Naive thymus-derived CD4-positive, alpha-beta T cell (primary cell): ENCODE data around the gene CRADD. TPM values are rescaled to one million over a fixed set of nuclear protein-coding genes. Genes with fewer than 3 reads are reported as not detected.
"Not testable (repeated sequence)": the region's sequence is repeated elsewhere in the genome, so short reads cannot be mapped to it uniquely, and the experiment has no call there.

Source experiments
- ATAC-seq: fragments of 150-1000 bp; cut with Tn5 transposase; 2 replicates; pipeline ENCODE4 v1.10.0; 2021; ENCODE audit warnings: mild to moderate bottlenecking, moderate library complexity
- CTCF ChIA-PET: fragments of 350-600 bp; sonication (Branson Sonifier 250); formaldehyde crosslinking; loops from one replicate; lab custom pipeline; 2021; ENCODE audit warnings: antibody characterized with exemption; lab: Charles Lee
- POLR2A ChIA-PET: fragments of 350-600 bp; sonication (Branson Sonifier 250); formaldehyde crosslinking; loops from one replicate; lab custom pipeline; 2021; ENCODE audit warnings: antibody characterized with exemption, inconsistent platforms; lab: Charles Lee
- DNase-seq, 9 donors: peaks; one replicate each; pipeline versions ENCODE4 v3.0.0 to v3.0.0-alpha.2; 2020 to 2022; ENCODE audit warnings: mixed read lengths in 1 of 9
- H3K27ac ChIP-seq: one replicate; pipeline ENCODE4 v1.7.0; 2013; ENCODE audit warnings: mild to moderate bottlenecking, low read depth, low read length, moderate library complexity
- H3K27me3 ChIP-seq, 2 donors: one replicate each; pipeline ENCODE4 v1.7.0; 2013; ENCODE audit warnings: low read length in 2 of 2, mild to moderate bottlenecking in 2 of 2, moderate library complexity in 2 of 2; ENCODE audit not compliant: control insufficient read depth in 2 of 2, insufficient read depth in 2 of 2
- H3K36me3 ChIP-seq, 3 experiments: 1 replicate in 2 of 3; 2 replicates in 1 of 3; pipeline ENCODE4 v1.7.0; 2013; ENCODE audit warnings: low read length in 3 of 3, mild to moderate bottlenecking in 3 of 3, moderate library complexity in 1 of 3; ENCODE audit not compliant: insufficient read depth in 3 of 3, control insufficient read depth in 2 of 3
- H3K4me1 ChIP-seq, 2 donors: one replicate each; pipeline ENCODE4 v1.7.0; 2013; ENCODE audit warnings: low read length in 2 of 2, mild to moderate bottlenecking in 2 of 2, moderate library complexity in 1 of 2; ENCODE audit not compliant: control insufficient read depth in 2 of 2, insufficient read depth in 2 of 2
- H3K4me3 ChIP-seq: 2 replicates; pipeline ENCODE4 v1.7.0; 2013; ENCODE audit warnings: mild to moderate bottlenecking, low read length
- H3K9me3 ChIP-seq, 3 experiments: 1 replicate in 2 of 3; 2 replicates in 1 of 3; pipeline ENCODE4 v1.7.0; 2013; ENCODE audit warnings: low read length in 3 of 3; ENCODE audit not compliant: control insufficient read depth in 2 of 3
- H3K27ac Mint-ChIP-seq, 9 donors: one replicate each; pipeline ENCODE4 v1.8.0; 2020 to 2022; ENCODE audit warnings: mixed read lengths in 9 of 9, mild to moderate bottlenecking in 8 of 9, moderate library complexity in 5 of 9, inconsistent platforms in 2 of 9
- H3K27me3 Mint-ChIP-seq, 5 donors: one replicate each; pipeline ENCODE4 v1.8.0; 2021 to 2022; ENCODE audit warnings: mixed read lengths in 5 of 5, mild to moderate bottlenecking in 1 of 5
- H3K36me3 Mint-ChIP-seq, 5 donors: one replicate each; pipeline ENCODE4 v1.8.0; 2020 to 2022; ENCODE audit warnings: mixed read lengths in 5 of 5, mild to moderate bottlenecking in 3 of 5, inconsistent platforms in 1 of 5
- H3K4me1 Mint-ChIP-seq, 7 donors: one replicate each; pipeline ENCODE4 v1.8.0; 2020 to 2022; ENCODE audit warnings: mixed read lengths in 7 of 7, mild to moderate bottlenecking in 3 of 7, inconsistent platforms in 1 of 7
- H3K4me3 Mint-ChIP-seq, 10 donors: one replicate each; pipeline ENCODE4 v1.8.0; 2020 to 2022; ENCODE audit warnings: mild to moderate bottlenecking in 10 of 10, mixed read lengths in 10 of 10, moderate library complexity in 6 of 10, inconsistent platforms in 2 of 10
- H3K9me3 Mint-ChIP-seq, 11 donors: one replicate each; pipeline ENCODE4 v1.8.0; 2020 to 2022; ENCODE audit warnings: mixed read lengths in 11 of 11, mild to moderate bottlenecking in 4 of 11, inconsistent platforms in 1 of 11, moderate library complexity in 1 of 11
- intact Hi-C, 2 donors: fragments of 100-400 bp; cut with micrococcal nuclease; formaldehyde crosslinking; loops; one replicate each; pipeline ENCODE4 v1.15.1; 2023
- polyA plus RNA-seq, 2 donors: library from polyadenylated mRNA; unstranded; fragments of 300-500 nt; fragmentation: Illumina TruSeq; gene quantifications; one replicate each; pipeline ENCODE4 v1.2.3, GENCODE V29; 2021
- total RNA-seq, 6 experiments: library from RNA in 5 of 6; stranded (reverse) in 5 of 6; gene quantifications; 1 replicate in 5 of 6; 2 replicates in 1 of 6; pipeline ENCODE4 v1.2.3 and lab custom pipeline; 2021 to 2026

CRADD gene
- total and polyA plus RNA-seq, 7 experiments from 2014 or later = 11.4 to 17.1 (median 13.8) TPM

DNA sequence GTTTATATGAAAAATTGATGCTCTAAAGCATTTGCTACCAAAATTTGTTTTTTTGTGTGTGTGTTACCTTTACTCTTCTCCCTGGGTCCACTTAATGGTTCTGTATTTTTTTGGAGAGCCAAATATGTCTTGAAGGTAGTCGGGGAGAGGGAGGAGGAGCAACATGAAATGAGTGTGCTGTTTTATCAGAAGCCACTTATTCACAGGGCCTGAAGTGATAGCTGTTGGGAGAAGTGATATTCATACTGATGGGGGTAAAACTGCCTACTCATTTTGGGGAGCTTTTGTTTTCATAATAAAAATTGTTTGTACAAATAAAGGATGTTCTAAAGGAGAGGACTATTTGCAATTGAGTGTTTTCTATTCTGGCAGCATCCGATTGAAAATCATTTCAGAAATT is 29.2 kb downstream of the CRADD start:
- ChIA-PET POLR2A (no interaction called here), CTCF (no interaction called here)
- H3K36me3 ChIP-seq = no peaks in the 10 kb centered on the region
- Mint-ChIP-seq H3K27ac (no peak overlapping the region), H3K4me1 (peaks cover 4 to 40% (median 19%) of the 10 kb centered on the region in 7 donors), H3K36me3 (peaks cover 15 to 45% (median 42%) of the 10 kb centered on the region in 5 donors), H3K4me3 (no peak overlapping the region), H3K27me3 (no peaks in the 10 kb centered on the region), H3K9me3 (peaks cover 8 to 39% (median 17%) of the 10 kb centered on the region in 11 donors)
- H3K27me3 ChIP-seq = no peaks in the 10 kb centered on the region
- DNase-seq = no peak
- no peak overlapping the region for H3K4me3 ChIP-seq
- ATAC-seq = no peak
- H3K4me1 ChIP-seq = no peaks in the 10 kb centered on the region
- peaks cover 0 to 10% (median 5%) of the 10 kb centered on the region in 3 experiments for H3K9me3 ChIP-seq
- intact Hi-C loops = no loop called here
- H3K27ac ChIP-seq = no peak overlapping the region

DNA sequence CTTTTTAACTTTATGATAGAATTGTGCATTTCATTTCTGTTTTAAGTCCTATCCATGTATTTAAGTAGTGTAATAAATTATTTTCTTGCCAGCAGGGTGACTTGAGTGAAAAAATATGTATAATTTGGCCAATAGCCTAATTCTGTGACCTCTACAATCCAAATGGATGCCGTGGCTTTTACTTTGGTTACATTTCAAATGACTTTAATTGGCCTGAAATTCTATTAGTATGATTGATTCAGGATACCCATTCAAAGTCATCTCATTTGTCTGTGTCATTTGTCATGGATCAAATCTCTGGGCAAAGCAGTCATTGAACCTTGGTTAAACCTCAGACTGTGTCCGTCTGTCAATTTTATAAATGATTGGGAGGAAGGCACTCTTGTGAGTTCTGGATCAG is 29.6 kb downstream of the CRADD start:
- Histone ChIP-seq H3K27ac (no peak overlapping the region), H3K36me3 (no peaks in the 10 kb centered on the region), H3K9me3 (peaks cover 0 to 10% (median 5%) of the 10 kb centered on the region in 3 experiments), H3K27me3 (no peaks in the 10 kb centered on the region), H3K4me3 (no peak overlapping the region), H3K4me1 (no peaks in the 10 kb centered on the region)
- ChIA-PET POLR2A (no interaction called here), CTCF (no interaction called here)
- Mint-ChIP-seq H3K27me3 (no peaks in the 10 kb centered on the region), H3K4me3 (no peak overlapping the region), H3K27ac (no peak overlapping the region), H3K36me3 (peaks cover 15 to 44% (median 41%) of the 10 kb centered on the region in 5 donors), H3K9me3 (peaks cover 8 to 41% (median 17%) of the 10 kb centered on the region in 11 donors), H3K4me1 (peaks cover 3 to 38% (median 18%) of the 10 kb centered on the region in 7 donors)
- intact Hi-C loops = no loop called here
- ATAC-seq = no peak
- no peak for DNase-seq

DNA sequence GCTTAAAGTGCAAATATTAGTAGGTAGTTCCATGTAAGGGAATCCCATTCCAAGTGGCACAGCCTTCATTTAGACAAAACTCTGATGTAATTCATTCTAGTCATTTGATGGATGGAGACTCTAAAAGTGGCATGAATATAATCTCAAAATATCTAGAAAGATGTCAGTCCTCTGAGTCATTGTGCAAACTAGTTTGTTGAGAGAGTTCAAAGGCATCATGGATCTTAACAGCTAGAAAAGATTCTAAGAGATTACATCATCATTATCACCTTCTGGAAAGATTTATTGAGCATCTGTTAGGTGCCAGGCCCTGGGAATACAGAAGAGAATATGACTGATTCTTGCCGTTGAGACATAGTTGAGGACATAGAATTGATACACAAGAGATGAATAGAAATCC is 30.7 kb downstream of the CRADD start:
- ChIA-PET POLR2A (no interaction called here), CTCF (no interaction called here)
- Histone ChIP-seq H3K27me3 (no peaks in the 10 kb centered on the region), H3K4me1 (no peaks in the 10 kb centered on the region), H3K27ac (no peak overlapping the region), H3K4me3 (no peak overlapping the region), H3K9me3 (peaks cover 0 to 10% (median 5%) of the 10 kb centered on the region in 3 experiments), H3K36me3 (no peaks in the 10 kb centered on the region)
- no peak overlapping the region for H3K27ac Mint-ChIP-seq
- ATAC-seq = no peak
- H3K27me3 Mint-ChIP-seq = no peaks in the 10 kb centered on the region
- no peak for DNase-seq
- H3K4me3 Mint-ChIP-seq = no peak overlapping the region
- peaks cover 3 to 40% (median 22%) of the 10 kb centered on the region in 7 donors for H3K4me1 Mint-ChIP-seq
- peaks cover 15 to 49% (median 41%) of the 10 kb centered on the region in 5 donors for H3K36me3 Mint-ChIP-seq
- H3K9me3 Mint-ChIP-seq = peaks cover 8 to 41% (median 17%) of the 10 kb centered on the region in 11 donors
- intact Hi-C loops = no loop called here

DNA sequence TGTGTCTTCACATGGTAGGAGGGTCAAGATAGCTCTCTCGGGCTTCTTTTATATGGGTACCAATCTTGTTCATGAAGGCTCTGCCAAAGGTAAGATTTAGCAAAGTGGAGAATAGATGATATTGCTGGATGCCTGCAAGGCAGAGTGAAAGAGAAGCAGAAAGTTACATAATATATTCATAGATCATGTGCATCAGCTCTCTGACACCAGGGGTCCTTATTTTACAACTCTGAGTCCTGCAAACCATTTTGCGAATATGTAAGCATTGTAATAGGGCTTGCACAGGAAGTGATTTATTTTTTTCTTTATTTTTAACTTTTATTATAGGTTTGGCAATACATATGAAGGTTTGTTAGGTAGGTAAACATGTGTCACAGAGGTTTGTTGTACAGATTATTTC is 31.8 kb downstream of the CRADD start:
- Mint-ChIP-seq H3K27ac (no peak overlapping the region), H3K4me1 (peaks cover 3 to 40% (median 22%) of the 10 kb centered on the region in 7 donors), H3K27me3 (no peaks in the 10 kb centered on the region), H3K9me3 (peaks cover 8 to 41% (median 17%) of the 10 kb centered on the region in 11 donors), H3K36me3 (peaks cover 15 to 52% (median 41%) of the 10 kb centered on the region in 5 donors), H3K4me3 (no peak overlapping the region)
- Histone ChIP-seq H3K4me3 (no peak overlapping the region), H3K9me3 (peaks cover 0 to 10% (median 5%) of the 10 kb centered on the region in 3 experiments), H3K36me3 (no peaks in the 10 kb centered on the region), H3K4me1 (no peaks in the 10 kb centered on the region), H3K27ac (no peak overlapping the region), H3K27me3 (no peaks in the 10 kb centered on the region)
- intact Hi-C loops = no loop called here
- DNase-seq (no peak), ATAC-seq (no peak)
- ChIA-PET CTCF (no interaction called here), POLR2A (no interaction called here)

GRCh38 chr12:93709386-93709785 is 32.2 kb downstream of the CRADD start:
- POLR2A ChIA-PET = no interaction called here
- peaks cover 16 to 53% (median 37%) of the 10 kb centered on the region in 5 donors for H3K36me3 Mint-ChIP-seq
- peaks cover 0 to 10% (median 5%) of the 10 kb centered on the region in 3 experiments for H3K9me3 ChIP-seq
- intact Hi-C loops = no loop called here
- no peak overlapping the region for H3K4me3 ChIP-seq
- no peaks in the 10 kb centered on the region for H3K27me3 Mint-ChIP-seq
- H3K36me3 ChIP-seq = no peaks in the 10 kb centered on the region
- no peak overlapping the region for H3K27ac Mint-ChIP-seq
- no peak overlapping the region for H3K27ac ChIP-seq
- CTCF ChIA-PET = interaction anchor here (0.7 kb wide), 1 partner anchor 24 kb away, joined by 3 read pairs; no protein-coding TSS in a partner anchor
- ATAC-seq (no peak), DNase-seq (no peak)
- H3K4me1 ChIP-seq = no peaks in the 10 kb centered on the region
- no peaks in the 10 kb centered on the region for H3K27me3 ChIP-seq
- H3K4me1 Mint-ChIP-seq = peaks cover under 1 to 39% (median 19%) of the 10 kb centered on the region in 7 donors
- peaks cover 8 to 41% (median 17%) of the 10 kb centered on the region in 11 donors for H3K9me3 Mint-ChIP-seq
- H3K4me3 Mint-ChIP-seq = no peak overlapping the region

GRCh38 chr12:93710574-93710926 is 33.4 kb downstream of the CRADD start:
- Mint-ChIP-seq H3K4me1 (peaks cover 0 to 32% (median 12%) of the 10 kb centered on the region in 7 donors), H3K27me3 (no peaks in the 10 kb centered on the region), H3K27ac (no peak overlapping the region), H3K4me3 (no peak overlapping the region), H3K9me3 (peaks cover 8 to 41% (median 17%) of the 10 kb centered on the region in 11 donors), H3K36me3 (peaks cover 15 to 51% (median 31%) of the 10 kb centered on the region in 5 donors)
- Histone ChIP-seq H3K36me3 (no peaks in the 10 kb centered on the region), H3K27me3 (no peaks in the 10 kb centered on the region), H3K4me3 (no peak overlapping the region), H3K4me1 (no peaks in the 10 kb centered on the region), H3K27ac (no peak overlapping the region), H3K9me3 (peaks cover 0 to 10% (median 5%) of the 10 kb centered on the region in 3 experiments)
- intact Hi-C loops = no loop called here
- ATAC-seq (no peak), DNase-seq (no peak)
- POLR2A ChIA-PET = interaction anchor here (0.6 kb wide), 1 partner anchor 450 kb away, joined by 3 read pairs; no protein-coding TSS in a partner anchor
- CTCF ChIA-PET = interaction anchor here (0.6 to 0.7 kb wide), 2 partner anchors 390 to 391 kb away, joined by 3 read pairs; no protein-coding TSS in a partner anchor

DNA sequence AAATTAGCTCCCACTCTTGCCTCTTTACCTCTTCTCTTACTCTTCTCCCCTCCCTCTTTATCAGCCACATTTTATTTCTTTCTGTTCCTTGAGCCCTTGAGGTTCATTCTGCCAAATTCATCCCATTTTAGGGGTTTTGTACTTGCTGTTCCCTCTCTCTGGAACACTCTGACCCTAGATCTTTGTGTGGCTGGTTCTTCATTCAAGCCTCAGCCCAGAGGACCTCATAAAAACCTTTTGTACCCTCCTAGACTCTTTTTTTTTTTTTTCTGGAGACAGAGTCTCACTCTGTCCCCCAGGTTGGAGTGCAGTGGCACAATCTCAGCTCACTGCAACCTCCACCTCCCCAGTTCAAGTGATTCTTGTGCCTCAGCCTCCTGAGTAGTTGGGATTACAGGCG is 34.3 kb downstream of the CRADD start:
- CTCF ChIA-PET, H3K27ac Mint-ChIP-seq, H3K27ac ChIP-seq, H3K27me3 ChIP-seq, DNase-seq, H3K4me3 Mint-ChIP-seq, POLR2A ChIA-PET, H3K4me3 ChIP-seq, intact Hi-C loops, H3K4me1 ChIP-seq, ATAC-seq, H3K36me3 ChIP-seq, H3K27me3 Mint-ChIP-seq: not testable (repeated sequence)
- H3K9me3 ChIP-seq = peaks cover 0 to 10% (median 5%) of the 10 kb centered on the region in 3 experiments
- peaks cover 0 to 22% (median 12%) of the 10 kb centered on the region in 7 donors for H3K4me1 Mint-ChIP-seq
- H3K36me3 Mint-ChIP-seq = peaks cover 15 to 48% (median 33%) of the 10 kb centered on the region in 5 donors
- H3K9me3 Mint-ChIP-seq = peaks cover 8 to 41% (median 17%) of the 10 kb centered on the region in 11 donors
